AG09319 (cell line): ENCODE results near the gene SOX18.

Source experiments
- DNase-seq: peaks from one replicate; pipeline ENCODE4 v3.0.0-alpha.2; 2010; ENCODE audit warnings: low read depth; ENCODE audit errors: extremely low read depth
- CTCF ChIP-seq: IDR thresholded peaks from 2 replicates; pipeline ENCODE4 v1.5.1; 2011; ENCODE audit warnings: low read depth, mild to moderate bottlenecking, inconsistent platforms, low read length, moderate library complexity

SOX18 gene

DNA sequence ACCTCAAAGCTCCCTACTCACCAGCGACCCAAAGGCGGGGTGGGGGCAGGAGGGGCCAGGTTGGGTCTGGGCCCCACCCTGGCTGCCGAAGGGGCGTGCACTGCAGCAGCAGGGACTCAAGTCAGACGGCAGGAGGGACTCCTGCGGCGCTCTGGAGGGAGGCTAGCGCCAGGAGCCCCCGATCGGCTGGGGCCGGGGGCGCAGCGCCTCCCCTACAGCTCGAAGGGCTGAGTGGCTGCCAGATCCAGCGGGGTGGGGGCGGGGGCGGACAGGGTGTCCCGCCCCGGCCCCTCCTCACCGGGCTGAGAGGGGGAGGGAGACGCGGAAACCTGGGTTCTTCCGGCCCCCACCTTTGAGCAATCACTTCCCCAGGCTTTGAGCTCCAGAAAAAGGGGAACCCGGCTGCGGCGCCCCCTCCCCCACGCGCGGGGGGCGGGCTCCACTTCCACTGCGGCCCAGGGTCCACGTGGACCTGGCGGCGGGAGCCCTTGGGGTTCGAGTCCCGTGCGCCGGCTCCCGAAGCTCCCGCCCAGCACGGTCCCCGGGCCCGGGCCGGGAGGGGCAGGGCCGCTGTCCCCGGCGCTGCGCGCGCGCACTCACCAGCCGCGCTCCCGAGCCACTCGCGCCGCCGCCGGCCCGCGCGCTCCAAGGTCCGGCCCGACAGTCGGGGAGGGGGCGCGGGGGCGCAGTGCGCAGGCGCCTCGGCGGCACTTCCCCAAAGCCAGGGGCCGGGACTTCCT, 30.0 kb upstream of the SOX18 start, which contains the start of gene RGS19:
Gene RGS19, minus strand, starts transcription at position 246 of the 740 bp plus-strand sequence. CDS start 2,632 bp downstream, outside the sequence.
- peak; percentile 20 for DNase-seq
- TF ChIP-seq CTCF: no peak

DNA sequence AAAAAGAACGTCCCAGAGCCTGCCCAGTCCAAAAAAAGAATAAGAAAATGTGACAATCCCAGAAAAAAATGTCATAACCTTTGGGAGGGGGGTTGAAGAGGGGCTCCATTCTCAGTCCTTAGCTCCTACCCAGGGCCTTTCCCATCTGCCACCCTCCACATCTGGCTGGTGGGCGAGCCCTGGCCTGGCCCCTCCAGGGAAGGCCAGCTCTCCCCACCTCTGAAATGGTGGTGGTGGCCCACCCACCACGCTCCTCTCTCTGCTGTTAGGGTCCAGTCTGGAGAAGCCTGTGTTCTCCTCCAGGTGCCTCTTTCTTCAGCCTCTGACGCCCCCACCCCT, 29.5 kb upstream of the SOX18 start:
- no peak for TF ChIP-seq CTCF
- no peak for DNase-seq

- DNase-seq: no peak
- no peak for TF ChIP-seq CTCF
These were observed 28.6 kb upstream of the SOX18 start for GRCh38 chr20:64077876-64078551.

DNA sequence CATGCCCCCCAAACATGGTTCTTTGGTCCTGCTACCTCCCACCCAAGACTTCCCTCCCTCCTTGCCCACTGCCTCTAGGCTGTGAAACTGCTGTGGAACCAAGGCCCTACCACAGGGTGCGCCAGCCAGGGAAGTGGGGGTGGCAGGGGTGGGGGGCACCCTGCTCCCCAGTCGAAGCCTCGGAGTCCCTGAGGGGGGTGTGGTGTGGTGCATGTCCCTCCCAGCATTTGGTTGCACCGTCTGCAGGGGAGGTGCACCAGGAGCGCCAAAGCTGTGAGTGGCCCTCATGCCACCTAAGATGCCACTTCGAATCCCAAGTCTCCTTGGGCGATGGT, 28.1 kb upstream of the SOX18 start:
- TF ChIP-seq CTCF: no peak
- DNase-seq: no peak

GRCh38 chr20:64077094-64077493, 27.7 kb upstream of the SOX18 start:
- no peak for TF ChIP-seq CTCF
- no peak for DNase-seq

DNA sequence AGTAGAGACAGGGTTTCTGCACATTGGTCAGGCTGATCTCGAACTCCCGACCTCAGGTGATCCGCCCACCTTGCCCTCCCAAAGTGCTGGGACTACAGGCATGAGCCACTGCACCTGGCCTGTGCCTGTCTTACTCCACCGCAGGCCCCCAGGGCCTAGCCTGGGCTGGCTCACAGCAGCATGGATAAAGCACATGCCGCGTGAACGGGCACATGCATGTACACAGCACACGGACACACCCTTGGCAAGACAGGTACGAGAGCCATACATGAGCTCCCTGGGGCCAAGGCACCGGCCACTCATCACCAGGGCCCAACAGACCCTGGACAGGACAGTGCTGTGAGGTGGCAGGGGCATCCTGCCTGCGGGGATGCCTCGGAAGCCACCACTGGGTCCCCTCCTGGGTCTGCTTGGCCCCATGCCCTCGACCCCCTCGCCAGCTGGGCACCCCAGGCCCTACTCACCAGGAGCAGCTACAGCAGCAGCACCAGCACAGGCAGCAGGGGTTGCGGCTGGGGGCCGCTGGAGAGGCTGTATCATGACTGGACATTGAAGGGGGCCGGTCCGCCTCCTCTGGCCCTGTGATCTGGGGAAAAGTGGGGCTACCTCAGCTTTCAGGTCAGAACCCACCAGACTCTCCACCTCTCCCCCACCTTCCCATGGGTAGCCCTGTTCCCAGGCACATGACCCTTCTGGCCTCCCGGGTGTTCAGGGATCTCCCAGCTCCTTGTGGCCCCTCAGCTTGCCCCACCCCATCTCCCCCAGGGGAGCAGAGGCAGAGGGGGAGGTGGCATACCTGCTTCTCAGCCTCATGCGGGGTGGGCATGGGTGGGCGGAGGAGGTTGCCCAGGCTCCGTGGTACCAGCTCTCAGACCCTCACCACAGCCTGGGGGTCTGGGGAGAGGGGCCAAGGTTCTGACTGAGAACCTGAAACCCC, 26.9 kb upstream of the SOX18 start:
- no peak for DNase-seq
- no peak for TF ChIP-seq CTCF
